SU-DHL-6 (cell line): Measurements from ENCODE around the gene ELAVL3.
A peak's percentile ranks its signal among the peaks of the same experiment; 100 is the strongest.

Experiments used
- H2AFZ ChIP-seq: fragments of 200-600 bp; sonication (generic); 2 replicates; pipeline ENCODE4 v1.6.1; 2014; ENCODE audit warnings: low read depth, mild to moderate bottlenecking, moderate library complexity, mixed read lengths, antibody characterized with exemption, low read length; ENCODE audit not compliant: severe bottlenecking
- H3F3A ChIP-seq: fragments of 200-600 bp; shearing (Covaris generic); 2 replicates; pipeline ENCODE4 v1.6.0; 2016; ENCODE audit warnings: antibody characterized with exemption, mild to moderate bottlenecking; ENCODE audit not compliant: insufficient read depth
- H3K27ac ChIP-seq: fragments of 200-600 bp; sonication (generic); 2 replicates; pipeline ENCODE4 v1.5.1; 2016; ENCODE audit warnings: low read depth, mild to moderate bottlenecking, low read length, moderate library complexity, mixed read lengths
- H3K27me3 ChIP-seq: fragments of 200-600 bp; sonication (generic), shearing (Covaris generic); 2 replicates; pipeline ENCODE4 v1.6.0; 2014; ENCODE audit warnings: mild to moderate bottlenecking, low read length
- H3K36me3 ChIP-seq: fragments of 200-600 bp; sonication (generic); 2 replicates; pipeline ENCODE4 v1.6.1; 2014; ENCODE audit warnings: mild to moderate bottlenecking, low read length, mixed read lengths
- H3K4me2 ChIP-seq: fragments of 300-600, 200-600 bp; shearing (Covaris generic), sonication (generic); 2 replicates; pipeline ENCODE4 v1.6.0; 2014; ENCODE audit warnings: low read length, low read depth, mild to moderate bottlenecking; ENCODE audit not compliant: poor library complexity, severe bottlenecking
- H3K4me3 ChIP-seq: fragments of 200-600 bp; sonication (generic); 2 replicates; pipeline ENCODE4 v1.5.1; 2014; ENCODE audit warnings: antibody characterized with exemption, low read length, mild to moderate bottlenecking, mixed read lengths; ENCODE audit not compliant: insufficient read depth, poor library complexity, severe bottlenecking
- H3K79me2 ChIP-seq: fragments of 200-600 bp; sonication (generic); 2 replicates; pipeline ENCODE4 v1.6.1; 2014; ENCODE audit warnings: mild to moderate bottlenecking, low read length, moderate library complexity; ENCODE audit not compliant: insufficient read depth
- H3K9ac ChIP-seq: fragments of 200-600 bp; sonication (generic); 2 replicates; pipeline ENCODE4 v1.7.0; 2014; ENCODE audit warnings: mild to moderate bottlenecking, low read length
- H3K9me2 ChIP-seq: fragments of 200-600 bp; sonication (generic); replicated peaks from 2 replicates; pipeline ENCODE4 v1.6.1; 2014; ENCODE audit warnings: low read length; ENCODE audit not compliant: insufficient read depth
- H3K9me3 ChIP-seq: fragments of 200-600 bp; sonication (generic); 2 replicates; pipeline ENCODE4 v1.6.1; 2014; ENCODE audit warnings: low read length, mixed read lengths; ENCODE audit not compliant: insufficient read depth
- H4K20me1 ChIP-seq: fragments of 200-600 bp; sonication (generic); 2 replicates; pipeline ENCODE4 v1.6.1; 2014; ENCODE audit warnings: low read depth, mild to moderate bottlenecking, antibody characterized with exemption, low read length, moderate library complexity, mixed read lengths
- CTCF ChIP-seq: fragments of 200-600 bp; sonication (generic); IDR thresholded peaks from one replicate; pipeline ENCODE4 v1.5.1; 2017; ENCODE audit warnings: antibody characterized with exemption, mild to moderate bottlenecking, low read length, moderate library complexity; ENCODE audit not compliant: insufficient read depth, poor library complexity, severe bottlenecking
- EZH2phosphoT487 ChIP-seq: fragments of 200-600 bp; sonication (generic), shearing (Covaris generic); conservative IDR thresholded peaks from 2 replicates; pipeline ENCODE4 v1.6.1; 2018; ENCODE audit warnings: mild to moderate bottlenecking, antibody characterized with exemption, low read length, moderate library complexity, mixed read lengths

The ELAVL3 gene

GRCh38 chr19:11451871-11452619 lies 28.8 kb downstream of the ELAVL3 start:
- H3K27me3 ChIP-seq: no peaks in the 10 kb centered on the region
- no peak overlapping the region for H3K27ac ChIP-seq
- peak overlapping the region; percentile 5 for H3K4me2 ChIP-seq
- 0 out of 2 replicates have a peak, but pooled peaks cover 8% of the 10 kb centered on the region for H3F3A ChIP-seq
- H3K4me3 ChIP-seq: no peak overlapping the region
- H3K36me3 ChIP-seq: no peaks in the 10 kb centered on the region
- H2AFZ ChIP-seq: no peak overlapping the region
- TF ChIP-seq CTCF: no peak
- TF ChIP-seq EZH2phosphoT487: no peak
- H3K9ac ChIP-seq: no peak overlapping the region
- no peaks in the 10 kb centered on the region for H4K20me1 ChIP-seq
- H3K9me3 ChIP-seq: no peaks in the 10 kb centered on the region
- H3K79me2 ChIP-seq: no peaks in the 10 kb centered on the region
- no peaks in the 10 kb centered on the region for H3K9me2 ChIP-seq

GRCh38 chr19:11451327-11451870 lies 29.4 kb downstream of the ELAVL3 start:
- Histone ChIP-seq H3K27me3 (no peaks in the 10 kb centered on the region), H3F3A (0 out of 2 replicates have a peak, but pooled peaks cover 8% of the 10 kb centered on the region), H3K4me2 (no peak overlapping the region), H3K36me3 (no peaks in the 10 kb centered on the region), H3K79me2 (no peaks in the 10 kb centered on the region), H3K27ac (no peak overlapping the region), H3K9ac (no peak overlapping the region), H3K9me2 (no peaks in the 10 kb centered on the region), H3K4me3 (no peak overlapping the region), H4K20me1 (no peaks in the 10 kb centered on the region), H3K9me3 (no peaks in the 10 kb centered on the region), H2AFZ (no peak overlapping the region)
- no peak for TF ChIP-seq EZH2phosphoT487
- TF ChIP-seq CTCF: no peak

- Histone ChIP-seq H3K4me2 (no peak overlapping the region), H3K79me2 (no peaks in the 10 kb centered on the region), H4K20me1 (no peaks in the 10 kb centered on the region), H3K9me2 (no peaks in the 10 kb centered on the region), H2AFZ (no peak overlapping the region), H3K27ac (no peak overlapping the region), H3K27me3 (no peaks in the 10 kb centered on the region), H3K4me3 (no peak overlapping the region), H3K36me3 (no peaks in the 10 kb centered on the region), H3F3A (0 out of 2 replicates have a peak, but pooled peaks cover 8% of the 10 kb centered on the region), H3K9me3 (no peaks in the 10 kb centered on the region), H3K9ac (no peak overlapping the region)
- TF ChIP-seq EZH2phosphoT487 (no peak), CTCF (no peak)
Measured at GRCh38 chr19:11450570-11451326, 30.1 kb downstream of the ELAVL3 start.
